Activated naive CD4-positive, alpha-beta T cell treated with anti-CD3 and anti-CD28 coated beads, Interleukin-2, amount 10 ng/mL, durations not matched to agents 7 days and 5 days (primary cell): ENCODE measurements around the gene LRIG1.

Source experiments
- CTCF ChIA-PET: fragments of 350-600 bp; sonication (Branson Sonifier 250); formaldehyde crosslinking; loops from one replicate; lab custom pipeline; 2021; ENCODE audit warnings: antibody characterized with exemption; lab: Charles Lee
- DNase-seq: peaks from one replicate; pipeline ENCODE4 v3.0.0-alpha.2; 2020
- H3K27ac Mint-ChIP-seq: one replicate; pipeline ENCODE4 v1.8.0; 2021; ENCODE audit warnings: mild to moderate bottlenecking, moderate library complexity, mixed read lengths
- H3K27me3 Mint-ChIP-seq: one replicate; pipeline ENCODE4 v1.8.0; 2021; ENCODE audit warnings: mild to moderate bottlenecking, mixed read lengths
- H3K36me3 Mint-ChIP-seq: one replicate; pipeline ENCODE4 v1.8.0; 2021; ENCODE audit warnings: mixed read lengths
- H3K4me1 Mint-ChIP-seq: one replicate; pipeline ENCODE4 v1.8.0; 2021; ENCODE audit warnings: mixed read lengths
- H3K4me3 Mint-ChIP-seq: one replicate; pipeline ENCODE4 v1.8.0; 2021; ENCODE audit warnings: mild to moderate bottlenecking, moderate library complexity, mixed read lengths
- H3K9me3 Mint-ChIP-seq: one replicate; pipeline ENCODE4 v1.8.0; 2021; ENCODE audit warnings: mixed read lengths

The LRIG1 gene

GRCh38 chr3:66414846-66415245 is 86.0 kb downstream of the LRIG1 start:
- Mint-ChIP-seq H3K9me3 (peaks cover 5% of the 10 kb centered on the region), H3K27me3 (no peaks in the 10 kb centered on the region), H3K27ac (no peak overlapping the region), H3K36me3 (peaks cover 35% of the 10 kb centered on the region), H3K4me3 (no peak overlapping the region), H3K4me1 (peaks cover under 1% of the 10 kb centered on the region)
- DNase-seq = no peak
- CTCF ChIA-PET = no interaction called here

- Mint-ChIP-seq H3K9me3 (no peaks in the 10 kb centered on the region), H3K4me1 (no peaks in the 10 kb centered on the region), H3K36me3 (peaks cover 33% of the 10 kb centered on the region), H3K27me3 (no peaks in the 10 kb centered on the region), H3K4me3 (no peak overlapping the region), H3K27ac (no peak overlapping the region)
- CTCF ChIA-PET = no interaction called here
- DNase-seq = no peak
These were observed 87.6 kb downstream of the LRIG1 start for GRCh38 chr3:66413151-66413751.

- peaks cover 35% of the 10 kb centered on the region for H3K36me3 Mint-ChIP-seq
- no peak overlapping the region for H3K27ac Mint-ChIP-seq
These were observed 88.6 kb downstream of the LRIG1 start for GRCh38 chr3:66411961-66412887.

GRCh38 chr3:66411474-66411873 is 89.3 kb downstream of the LRIG1 start:
- H3K27ac Mint-ChIP-seq = no peak overlapping the region
- no peaks in the 10 kb centered on the region for H3K4me1 Mint-ChIP-seq
- no peak overlapping the region for H3K4me3 Mint-ChIP-seq

More at GRCh38 chr3:66411961-66412887, 88.6 kb downstream of the LRIG1 start:
- Mint-ChIP-seq H3K4me3 (no peak overlapping the region), H3K27me3 (no peaks in the 10 kb centered on the region), H3K4me1 (no peaks in the 10 kb centered on the region), H3K9me3 (no peaks in the 10 kb centered on the region)
- no peak for DNase-seq
- CTCF ChIA-PET = no interaction called here

GRCh38 chr3:66410976-66411375 is 89.8 kb downstream of the LRIG1 start:
- no peak overlapping the region for H3K4me3 Mint-ChIP-seq
- peaks cover 34% of the 10 kb centered on the region for H3K36me3 Mint-ChIP-seq
- CTCF ChIA-PET = interaction anchor here (1.4 to 5.0 kb wide), 2 partner anchors 17 to 404 kb away, joined by 3 to 27 read pairs; no protein-coding TSS in a partner anchor
- no peak for DNase-seq
- no peaks in the 10 kb centered on the region for H3K9me3 Mint-ChIP-seq
- no peak overlapping the region for H3K27ac Mint-ChIP-seq
- no peaks in the 10 kb centered on the region for H3K4me1 Mint-ChIP-seq
- H3K27me3 Mint-ChIP-seq = no peaks in the 10 kb centered on the region

More at GRCh38 chr3:66411474-66411873, 89.3 kb downstream of the LRIG1 start:
- no peak for DNase-seq
- Mint-ChIP-seq H3K27me3 (no peaks in the 10 kb centered on the region), H3K36me3 (peaks cover 34% of the 10 kb centered on the region), H3K9me3 (no peaks in the 10 kb centered on the region)
- CTCF ChIA-PET = interaction anchor here (5.0 kb wide), 1 partner anchor 404 kb away, joined by 27 read pairs; no protein-coding TSS in a partner anchor

- Mint-ChIP-seq H3K4me3 (no peak overlapping the region), H3K27me3 (no peaks in the 10 kb centered on the region), H3K27ac (no peak overlapping the region), H3K36me3 (peaks cover 30% of the 10 kb centered on the region), H3K4me1 (no peaks in the 10 kb centered on the region), H3K9me3 (no peaks in the 10 kb centered on the region)
- no peak for DNase-seq
- CTCF ChIA-PET = interaction anchor here (1.4 to 5.0 kb wide), 4 partner anchors 18 to 411 kb away, joined by 3 to 46 read pairs (median 17); no protein-coding TSS in a partner anchor
These were observed 90.8 kb downstream of the LRIG1 start for GRCh38 chr3:66409771-66410754.

- Mint-ChIP-seq H3K27me3 (no peaks in the 10 kb centered on the region), H3K4me1 (no peaks in the 10 kb centered on the region), H3K4me3 (no peak overlapping the region), H3K36me3 (peaks cover 39% of the 10 kb centered on the region), H3K9me3 (no peaks in the 10 kb centered on the region), H3K27ac (no peak overlapping the region)
- CTCF ChIA-PET = interaction anchor here (0.7 to 5.0 kb wide), 36 partner anchors 10 to 423 kb away, joined by 3 to 46 read pairs (median 4); no protein-coding TSS in a partner anchor
- DNase-seq = peak; percentile 83
These were observed 93.1 kb downstream of the LRIG1 start for GRCh38 chr3:66407611-66408218.

GRCh38 chr3:66406831-66407610 is 93.8 kb downstream of the LRIG1 start:
- H3K27me3 Mint-ChIP-seq = no peaks in the 10 kb centered on the region
- no peak overlapping the region for H3K27ac Mint-ChIP-seq
- H3K4me3 Mint-ChIP-seq = no peak overlapping the region
- DNase-seq = no peak
- no peaks in the 10 kb centered on the region for H3K4me1 Mint-ChIP-seq
- no peaks in the 10 kb centered on the region for H3K9me3 Mint-ChIP-seq
- H3K36me3 Mint-ChIP-seq = peaks cover 34% of the 10 kb centered on the region
- CTCF ChIA-PET = interaction anchor here (0.7 to 5.0 kb wide), 29 partner anchors 10 to 414 kb away, joined by 3 to 46 read pairs (median 4); no protein-coding TSS in a partner anchor

GRCh38 chr3:66406163-66406562 is 94.7 kb downstream of the LRIG1 start:
- CTCF ChIA-PET = interaction anchor here (0.8 to 3.8 kb wide), 9 partner anchors 12 to 415 kb away, joined by 3 to 46 read pairs (median 4); no protein-coding TSS in a partner anchor
- no peak for DNase-seq
- Mint-ChIP-seq H3K9me3 (no peaks in the 10 kb centered on the region), H3K36me3 (peaks cover 29% of the 10 kb centered on the region), H3K4me1 (no peaks in the 10 kb centered on the region), H3K27ac (no peak overlapping the region), H3K4me3 (no peak overlapping the region), H3K27me3 (no peaks in the 10 kb centered on the region)

- Mint-ChIP-seq H3K27me3 (no peaks in the 10 kb centered on the region), H3K9me3 (no peaks in the 10 kb centered on the region), H3K4me3 (no peak overlapping the region), H3K4me1 (no peaks in the 10 kb centered on the region), H3K27ac (no peak overlapping the region), H3K36me3 (peaks cover 28% of the 10 kb centered on the region)
- CTCF ChIA-PET = interaction anchor here (1.1 to 3.0 kb wide), 4 partner anchors 85 to 411 kb away, joined by 3 to 12 read pairs (median 4); no protein-coding TSS in a partner anchor
- no peak for DNase-seq
These were observed 95.1 kb downstream of the LRIG1 start for GRCh38 chr3:66405701-66406091.

- H3K36me3 Mint-ChIP-seq = peaks cover 23% of the 10 kb centered on the region
These were observed 95.7 kb downstream of the LRIG1 start for GRCh38 chr3:66404903-66405700.

GRCh38 chr3:66404197-66404596 is 96.6 kb downstream of the LRIG1 start:
- Mint-ChIP-seq H3K27ac (peak overlapping the region; percentile 45), H3K4me1 (no peaks in the 10 kb centered on the region), H3K4me3 (no peak overlapping the region), H3K27me3 (no peaks in the 10 kb centered on the region), H3K9me3 (no peaks in the 10 kb centered on the region), H3K36me3 (peaks cover 24% of the 10 kb centered on the region)
- CTCF ChIA-PET = interaction anchor here (0.7 to 2.1 kb wide), 4 partner anchors 10 to 418 kb away, joined by 4 to 8 read pairs (median 5); no protein-coding TSS in a partner anchor
- no peak for DNase-seq

More at GRCh38 chr3:66404903-66405700, 95.7 kb downstream of the LRIG1 start:
- CTCF ChIA-PET = interaction anchor here (0.7 to 2.1 kb wide), 5 partner anchors 26 to 417 kb away, joined by 3 to 8 read pairs (median 4); no protein-coding TSS in a partner anchor
- no peaks in the 10 kb centered on the region for H3K9me3 Mint-ChIP-seq
- DNase-seq = no peak
- no peak overlapping the region for H3K4me3 Mint-ChIP-seq
- H3K27me3 Mint-ChIP-seq = no peaks in the 10 kb centered on the region
- H3K4me1 Mint-ChIP-seq = no peaks in the 10 kb centered on the region
- H3K27ac Mint-ChIP-seq = no peak overlapping the region
